ENCODE data around the gene PTPRR. TPM values are rescaled to one million over a fixed set of nuclear protein-coding genes. Genes with fewer than 3 reads are reported as not detected.

The PTPRR gene
- total RNA-seq, 1 experiment from 2014 or later, result 0.46 TPM

DNA sequence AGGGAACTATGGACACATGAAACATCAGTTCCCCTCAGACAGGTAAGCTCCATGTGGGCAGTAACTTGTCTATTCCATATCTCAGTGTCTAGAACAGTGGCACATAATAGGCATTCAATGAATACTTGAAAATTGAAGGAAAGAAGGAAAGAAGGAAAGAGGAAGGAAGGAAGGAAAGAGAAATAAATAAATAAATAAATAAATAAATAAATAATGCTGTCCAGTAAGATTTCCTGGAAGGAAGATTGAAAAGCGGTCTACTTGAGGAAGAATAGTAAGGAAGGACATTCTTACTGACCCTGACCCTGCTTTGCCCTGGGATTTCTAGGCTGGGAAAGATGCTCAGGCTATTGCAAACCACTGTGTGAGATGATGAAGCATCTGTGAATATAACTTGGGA, 91.5 kb downstream of the PTPRR start:
- CTCF ChIA-PET, result no interaction called here
- DNase-seq (ENCODE audit: low spot score) (no peak), ATAC-seq (no peak)
- TF ChIP-seq ZNF423 (CRISPR knock-in tag; IDR thresholded peaks at IDR 0.05), result no peak
- no peak for TF ChIP-seq ATF1 (CRISPR knock-in tag; IDR thresholded peaks at IDR 0.05)
- TF ChIP-seq ZNF512 (CRISPR knock-in tag; IDR thresholded peaks at IDR 0.05; ENCODE audit: borderline replicate concordance), result no peak
- TF ChIP-seq FOXJ3 (CRISPR knock-in tag; IDR thresholded peaks at IDR 0.05; ENCODE audit: borderline replicate concordance), result no peak
- TF ChIP-seq, protein P1, sequence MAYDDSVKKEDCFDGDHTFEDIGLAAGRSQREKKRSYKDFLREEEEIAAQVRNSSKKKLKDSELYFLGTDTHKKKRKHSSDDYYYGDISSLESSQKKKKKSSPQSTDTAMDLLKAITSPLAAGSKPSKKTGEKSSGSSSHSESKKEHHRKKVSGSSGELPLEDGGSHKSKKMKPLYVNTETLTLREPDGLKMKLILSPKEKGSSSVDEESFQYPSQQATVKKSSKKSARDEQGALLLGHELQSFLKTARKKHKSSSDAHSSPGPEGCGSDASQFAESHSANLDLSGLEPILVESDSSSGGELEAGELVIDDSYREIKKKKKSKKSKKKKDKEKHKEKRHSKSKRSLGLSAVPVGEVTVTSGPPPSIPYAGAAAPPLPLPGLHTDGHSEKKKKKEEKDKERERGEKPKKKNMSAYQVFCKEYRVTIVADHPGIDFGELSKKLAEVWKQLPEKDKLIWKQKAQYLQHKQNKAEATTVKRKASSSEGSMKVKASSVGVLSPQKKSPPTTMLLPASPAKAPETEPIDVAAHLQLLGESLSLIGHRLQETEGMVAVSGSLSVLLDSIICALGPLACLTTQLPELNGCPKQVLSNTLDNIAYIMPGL (CRISPR knock-in tag; IDR thresholded peaks at IDR 0.05), result no peak
- TF ChIP-seq TP53 (CRISPR knock-in tag; IDR thresholded peaks at IDR 0.05), result no peak
- TF ChIP-seq, protein P2, sequence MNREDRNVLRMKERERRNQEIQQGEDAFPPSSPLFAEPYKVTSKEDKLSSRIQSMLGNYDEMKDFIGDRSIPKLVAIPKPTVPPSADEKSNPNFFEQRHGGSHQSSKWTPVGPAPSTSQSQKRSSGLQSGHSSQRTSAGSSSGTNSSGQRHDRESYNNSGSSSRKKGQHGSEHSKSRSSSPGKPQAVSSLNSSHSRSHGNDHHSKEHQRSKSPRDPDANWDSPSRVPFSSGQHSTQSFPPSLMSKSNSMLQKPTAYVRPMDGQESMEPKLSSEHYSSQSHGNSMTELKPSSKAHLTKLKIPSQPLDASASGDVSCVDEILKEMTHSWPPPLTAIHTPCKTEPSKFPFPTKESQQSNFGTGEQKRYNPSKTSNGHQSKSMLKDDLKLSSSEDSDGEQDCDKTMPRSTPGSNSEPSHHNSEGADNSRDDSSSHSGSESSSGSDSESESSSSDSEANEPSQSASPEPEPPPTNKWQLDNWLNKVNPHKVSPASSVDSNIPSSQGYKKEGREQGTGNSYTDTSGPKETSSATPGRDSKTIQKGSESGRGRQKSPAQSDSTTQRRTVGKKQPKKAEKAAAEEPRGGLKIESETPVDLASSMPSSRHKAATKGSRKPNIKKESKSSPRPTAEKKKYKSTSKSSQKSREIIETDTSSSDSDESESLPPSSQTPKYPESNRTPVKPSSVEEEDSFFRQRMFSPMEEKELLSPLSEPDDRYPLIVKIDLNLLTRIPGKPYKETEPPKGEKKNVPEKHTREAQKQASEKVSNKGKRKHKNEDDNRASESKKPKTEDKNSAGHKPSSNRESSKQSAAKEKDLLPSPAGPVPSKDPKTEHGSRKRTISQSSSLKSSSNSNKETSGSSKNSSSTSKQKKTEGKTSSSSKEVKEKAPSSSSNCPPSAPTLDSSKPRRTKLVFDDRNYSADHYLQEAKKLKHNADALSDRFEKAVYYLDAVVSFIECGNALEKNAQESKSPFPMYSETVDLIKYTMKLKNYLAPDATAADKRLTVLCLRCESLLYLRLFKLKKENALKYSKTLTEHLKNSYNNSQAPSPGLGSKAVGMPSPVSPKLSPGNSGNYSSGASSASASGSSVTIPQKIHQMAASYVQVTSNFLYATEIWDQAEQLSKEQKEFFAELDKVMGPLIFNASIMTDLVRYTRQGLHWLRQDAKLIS (CRISPR knock-in tag; IDR thresholded peaks at IDR 0.05; ENCODE audit: borderline replicate concordance), result no peak
- no peak for TF ChIP-seq ATF6 (CRISPR knock-in tag; IDR thresholded peaks at IDR 0.05)
- TF ChIP-seq SMAD3 (CRISPR knock-in tag; IDR thresholded peaks at IDR 0.05; ENCODE audit: borderline replicate concordance), result no peak
- TF ChIP-seq, protein P3, sequence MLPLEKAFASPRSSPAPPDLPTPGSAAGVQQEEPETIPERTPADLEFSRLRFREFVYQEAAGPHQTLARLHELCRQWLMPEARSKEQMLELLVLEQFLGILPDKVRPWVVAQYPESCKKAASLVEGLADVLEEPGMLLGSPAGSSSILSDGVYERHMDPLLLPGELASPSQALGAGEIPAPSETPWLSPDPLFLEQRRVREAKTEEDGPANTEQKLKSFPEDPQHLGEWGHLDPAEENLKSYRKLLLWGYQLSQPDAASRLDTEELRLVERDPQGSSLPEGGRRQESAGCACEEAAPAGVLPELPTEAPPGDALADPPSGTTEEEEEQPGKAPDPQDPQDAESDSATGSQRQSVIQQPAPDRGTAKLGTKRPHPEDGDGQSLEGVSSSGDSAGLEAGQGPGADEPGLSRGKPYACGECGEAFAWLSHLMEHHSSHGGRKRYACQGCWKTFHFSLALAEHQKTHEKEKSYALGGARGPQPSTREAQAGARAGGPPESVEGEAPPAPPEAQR (CRISPR knock-in tag; IDR thresholded peaks at IDR 0.05), result no peak
- no peak for TF ChIP-seq SOX15 (CRISPR knock-in tag; IDR thresholded peaks at IDR 0.05)
- TF ChIP-seq, protein P4, sequence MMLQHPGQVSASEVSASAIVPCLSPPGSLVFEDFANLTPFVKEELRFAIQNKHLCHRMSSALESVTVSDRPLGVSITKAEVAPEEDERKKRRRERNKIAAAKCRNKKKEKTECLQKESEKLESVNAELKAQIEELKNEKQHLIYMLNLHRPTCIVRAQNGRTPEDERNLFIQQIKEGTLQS (CRISPR knock-in tag; conservative IDR thresholded peaks at IDR 0.05), result no peak
- TF ChIP-seq NFE2L1 (CRISPR knock-in tag; IDR thresholded peaks at IDR 0.05), result no peak
- no peak for TF ChIP-seq NFYB (CRISPR knock-in tag; conservative IDR thresholded peaks at IDR 0.05; ENCODE audit: low read depth)
- no peak for TF ChIP-seq OVOL2 (CRISPR knock-in tag; IDR thresholded peaks at IDR 0.05; ENCODE audit: borderline replicate concordance)
- TF ChIP-seq PRDM15 (CRISPR knock-in tag; IDR thresholded peaks at IDR 0.05), result no peak
- TF ChIP-seq, protein P5, sequence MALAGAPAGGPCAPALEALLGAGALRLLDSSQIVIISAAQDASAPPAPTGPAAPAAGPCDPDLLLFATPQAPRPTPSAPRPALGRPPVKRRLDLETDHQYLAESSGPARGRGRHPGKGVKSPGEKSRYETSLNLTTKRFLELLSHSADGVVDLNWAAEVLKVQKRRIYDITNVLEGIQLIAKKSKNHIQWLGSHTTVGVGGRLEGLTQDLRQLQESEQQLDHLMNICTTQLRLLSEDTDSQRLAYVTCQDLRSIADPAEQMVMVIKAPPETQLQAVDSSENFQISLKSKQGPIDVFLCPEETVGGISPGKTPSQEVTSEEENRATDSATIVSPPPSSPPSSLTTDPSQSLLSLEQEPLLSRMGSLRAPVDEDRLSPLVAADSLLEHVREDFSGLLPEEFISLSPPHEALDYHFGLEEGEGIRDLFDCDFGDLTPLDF (CRISPR knock-in tag; IDR thresholded peaks at IDR 0.05), result no peak
- no peak for TF ChIP-seq TEAD1 (CRISPR knock-in tag; IDR thresholded peaks at IDR 0.05)
- no peak for TF ChIP-seq ZNF396 (CRISPR knock-in tag; IDR thresholded peaks at IDR 0.05; ENCODE audit: borderline replicate concordance)
- POLR2A ChIA-PET, result no interaction called here
- H3K4me1 Mint-ChIP-seq, result peaks cover 3% of the 10 kb centered on the region; the same call in 1 of the 2 replicates
- no peaks in the 10 kb centered on the region for H3K36me3 Mint-ChIP-seq
- H3K27me3 Mint-ChIP-seq (ENCODE audit: low read depth), result no peaks in the 10 kb centered on the region; the same call in 1 of the 2 replicates
- no peaks in the 10 kb centered on the region for H3K9me3 Mint-ChIP-seq
- H3K27ac Mint-ChIP-seq, result no peak overlapping the region
- no peak overlapping the region for H3K4me3 Mint-ChIP-seq

Data from WTC11 (cell line).